Measurements from ENCODE around the gene PGAM5. TPM values are rescaled to one million over a fixed set of nuclear protein-coding genes. Genes with fewer than 3 reads are reported as not detected.

The PGAM5 gene
- total RNA-seq, 1 donor from 2014 or later = 29.1 TPM

DNA sequence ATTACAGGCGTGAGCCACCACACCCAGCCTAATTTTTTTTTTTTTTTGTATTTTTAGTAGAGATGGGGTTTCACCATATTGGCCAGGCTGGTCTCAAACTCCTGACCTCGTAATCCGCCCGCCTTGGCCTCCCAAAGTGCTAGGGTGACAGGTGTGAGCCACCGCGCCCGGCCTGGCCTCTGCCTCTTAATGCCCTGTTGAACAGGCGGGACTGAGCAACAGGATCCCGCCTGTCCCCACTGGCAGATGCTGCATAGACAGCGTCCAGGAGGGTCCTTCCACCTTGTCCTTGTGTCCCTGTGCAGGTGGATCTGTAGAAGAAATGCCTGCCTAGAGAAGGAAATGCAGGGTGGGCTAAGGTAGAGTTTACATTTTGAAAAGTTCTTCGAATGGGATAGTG, 5.7 kb downstream of the PGAM5 start:
- Mint-ChIP-seq H3K4me3 (ENCODE audit: unreplicated experiment) (no peak overlapping the region), H3K9me3 (ENCODE audit: unreplicated experiment) (peaks cover 6% of the 10 kb centered on the region), H3K4me1 (ENCODE audit: low read depth, unreplicated experiment) (no peaks in the 10 kb centered on the region), H3K36me3 (ENCODE audit: unreplicated experiment) (no peaks in the 10 kb centered on the region), H3K27me3 (ENCODE audit: unreplicated experiment) (no peaks in the 10 kb centered on the region), H3K27ac (ENCODE audit: unreplicated experiment) (no peak overlapping the region)
- TF ChIP-seq, protein P1, sequence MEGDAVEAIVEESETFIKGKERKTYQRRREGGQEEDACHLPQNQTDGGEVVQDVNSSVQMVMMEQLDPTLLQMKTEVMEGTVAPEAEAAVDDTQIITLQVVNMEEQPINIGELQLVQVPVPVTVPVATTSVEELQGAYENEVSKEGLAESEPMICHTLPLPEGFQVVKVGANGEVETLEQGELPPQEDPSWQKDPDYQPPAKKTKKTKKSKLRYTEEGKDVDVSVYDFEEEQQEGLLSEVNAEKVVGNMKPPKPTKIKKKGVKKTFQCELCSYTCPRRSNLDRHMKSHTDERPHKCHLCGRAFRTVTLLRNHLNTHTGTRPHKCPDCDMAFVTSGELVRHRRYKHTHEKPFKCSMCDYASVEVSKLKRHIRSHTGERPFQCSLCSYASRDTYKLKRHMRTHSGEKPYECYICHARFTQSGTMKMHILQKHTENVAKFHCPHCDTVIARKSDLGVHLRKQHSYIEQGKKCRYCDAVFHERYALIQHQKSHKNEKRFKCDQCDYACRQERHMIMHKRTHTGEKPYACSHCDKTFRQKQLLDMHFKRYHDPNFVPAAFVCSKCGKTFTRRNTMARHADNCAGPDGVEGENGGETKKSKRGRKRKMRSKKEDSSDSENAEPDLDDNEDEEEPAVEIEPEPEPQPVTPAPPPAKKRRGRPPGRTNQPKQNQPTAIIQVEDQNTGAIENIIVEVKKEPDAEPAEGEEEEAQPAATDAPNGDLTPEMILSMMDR (IDR thresholded peaks at IDR 0.05; ENCODE audit: partially characterized antibody, unreplicated experiment) = no peak
- DNase-seq = no peak

GRCh38 chr12:132717011-132717410, 6.4 kb downstream of the PGAM5 start:
- H3K27ac Mint-ChIP-seq (ENCODE audit: unreplicated experiment) = no peak overlapping the region
- no peaks in the 10 kb centered on the region for H3K4me1 Mint-ChIP-seq (ENCODE audit: low read depth, unreplicated experiment)

DNA sequence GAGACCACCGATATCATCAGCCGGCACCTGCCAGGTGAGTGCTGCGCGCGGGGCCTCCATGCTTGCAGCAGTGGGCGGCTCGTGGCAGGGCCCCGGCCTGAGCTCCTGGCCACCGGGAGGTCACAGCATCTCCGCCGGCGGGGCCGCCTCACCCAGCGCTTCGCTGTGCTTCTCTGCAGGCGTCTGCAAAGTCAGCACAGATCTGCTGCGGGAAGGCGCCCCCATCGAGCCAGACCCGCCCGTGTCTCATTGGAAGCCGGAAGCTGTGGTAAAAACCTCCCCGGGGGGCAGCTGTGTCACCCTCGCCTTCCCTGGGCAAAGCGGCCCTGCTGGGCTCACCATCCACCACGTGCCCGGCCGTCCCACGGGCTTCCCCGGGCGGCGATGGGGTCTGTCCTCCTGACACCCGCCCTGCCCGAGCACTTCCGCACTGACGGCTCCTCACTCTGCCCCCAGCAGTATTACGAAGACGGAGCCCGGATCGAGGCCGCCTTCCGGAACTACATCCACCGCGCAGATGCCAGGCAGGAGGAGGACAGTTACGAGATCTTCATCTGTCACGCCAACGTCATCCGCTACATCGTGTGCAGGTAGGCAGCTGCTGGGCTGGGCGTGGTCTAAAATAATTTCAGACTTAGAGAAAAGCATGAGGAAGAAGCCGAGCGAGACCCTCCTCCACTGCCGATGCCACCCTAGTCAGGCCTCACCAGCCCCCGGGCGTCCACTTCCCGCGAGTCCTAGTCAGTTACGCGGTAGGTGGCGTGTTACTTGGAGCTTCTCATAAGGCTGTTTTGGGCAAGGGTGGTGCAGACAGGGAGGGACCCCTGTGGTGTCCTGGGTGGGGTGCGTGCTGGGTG, 7.1 kb downstream of the PGAM5 start:
- H3K27ac Mint-ChIP-seq (ENCODE audit: unreplicated experiment) = no peak overlapping the region
- peaks cover 3% of the 10 kb centered on the region for H3K9me3 Mint-ChIP-seq (ENCODE audit: unreplicated experiment)
- no peaks in the 10 kb centered on the region for H3K36me3 Mint-ChIP-seq (ENCODE audit: unreplicated experiment)
- TF ChIP-seq, protein P1 (IDR thresholded peaks at IDR 0.05; ENCODE audit: partially characterized antibody, unreplicated experiment) = no peak
- H3K27me3 Mint-ChIP-seq (ENCODE audit: unreplicated experiment) = peaks cover 3% of the 10 kb centered on the region
- H3K4me1 Mint-ChIP-seq (ENCODE audit: low read depth, unreplicated experiment) = no peaks in the 10 kb centered on the region
- H3K4me3 Mint-ChIP-seq (ENCODE audit: unreplicated experiment) = no peak overlapping the region
- peak; percentile 58 for DNase-seq

More at GRCh38 chr12:132717011-132717410, 6.4 kb downstream of the PGAM5 start:
- H3K9me3 Mint-ChIP-seq (ENCODE audit: unreplicated experiment) = peaks cover 3% of the 10 kb centered on the region
- H3K36me3 Mint-ChIP-seq (ENCODE audit: unreplicated experiment) = no peaks in the 10 kb centered on the region
- no peak overlapping the region for H3K4me3 Mint-ChIP-seq (ENCODE audit: unreplicated experiment)
- H3K27me3 Mint-ChIP-seq (ENCODE audit: unreplicated experiment) = peaks cover 3% of the 10 kb centered on the region
- TF ChIP-seq, protein P1 (IDR thresholded peaks at IDR 0.05; ENCODE audit: partially characterized antibody, unreplicated experiment) = no peak
- DNase-seq = no peak

DNA sequence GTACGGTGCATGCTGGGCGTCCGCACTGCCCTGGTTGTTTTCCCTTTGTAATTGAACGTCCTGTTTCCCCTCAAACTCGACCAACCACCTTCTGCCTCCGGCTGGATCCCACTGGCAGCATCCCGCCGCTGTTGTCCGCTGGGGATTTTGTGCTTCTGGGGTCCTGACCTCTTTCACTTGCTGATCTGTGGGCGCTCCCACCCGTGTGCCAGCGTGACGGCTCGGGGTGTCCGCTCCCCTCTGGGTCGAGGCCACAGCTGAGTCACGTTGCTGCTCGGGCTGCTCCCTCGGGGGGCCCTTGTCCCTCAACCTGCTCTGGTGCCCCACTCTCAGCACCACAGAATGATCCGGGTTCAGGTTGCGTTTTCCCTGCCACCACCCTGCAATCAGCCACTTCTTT, 8.0 kb downstream of the PGAM5 start:
- no peak for DNase-seq
- TF ChIP-seq, protein P1 (IDR thresholded peaks at IDR 0.05; ENCODE audit: partially characterized antibody, unreplicated experiment) = no peak
- Mint-ChIP-seq H3K27me3 (ENCODE audit: unreplicated experiment) (peaks cover 3% of the 10 kb centered on the region), H3K4me1 (ENCODE audit: low read depth, unreplicated experiment) (no peaks in the 10 kb centered on the region), H3K27ac (ENCODE audit: unreplicated experiment) (no peak overlapping the region), H3K9me3 (ENCODE audit: unreplicated experiment) (peaks cover 3% of the 10 kb centered on the region), H3K4me3 (ENCODE audit: unreplicated experiment) (no peak overlapping the region), H3K36me3 (ENCODE audit: unreplicated experiment) (no peaks in the 10 kb centered on the region)

Data from glutamatergic neuron (in vitro differentiated cells).